EH (cell line): ENCODE measurements around the gene C7.
"Not testable (repeated sequence)": the region's sequence is repeated elsewhere in the genome, so short reads cannot be mapped to it uniquely, and the experiment has no call there.

Experiments
- DNase-seq: peaks from one replicate; pipeline ENCODE4 v3.0.0-alpha.2; 2015; ENCODE audit warnings: low read depth

The C7 gene

GRCh38 chr5:40991168-40991980, 82.1 kb downstream of the C7 start:
- peak; percentile 82 for DNase-seq

- DNase-seq: no peak
Observed at GRCh38 chr5:40991981-40992559, 82.8 kb downstream of the C7 start.

- DNase-seq: no peak
Observed at GRCh38 chr5:40995801-40996586, 86.7 kb downstream of the C7 start.

GRCh38 chr5:40999142-40999541, 89.8 kb downstream of the C7 start:
- no peak for DNase-seq

- no peak for DNase-seq
Observed at GRCh38 chr5:40999966-41000365, 90.7 kb downstream of the C7 start.

GRCh38 chr5:41003670-41004376, 94.5 kb downstream of the C7 start:
- DNase-seq: no peak

GRCh38 chr5:41004931-41005330, 95.6 kb downstream of the C7 start:
- no peak for DNase-seq

GRCh38 chr5:41009232-41009631, 99.9 kb downstream of the C7 start:
- peak; percentile 86 for DNase-seq

GRCh38 chr5:41010572-41010971, 101.3 kb downstream of the C7 start:
- DNase-seq: no peak

- DNase-seq: no peak
Observed at GRCh38 chr5:41012318-41012717, 103.0 kb downstream of the C7 start.

- not testable (repeated sequence) for DNase-seq
Observed at GRCh38 chr5:41022600-41022999, 113.3 kb downstream of the C7 start.
